Lower leg skin (tissue), 3 donors: ENCODE measurements around the gene HTR3E.

Source experiments
- CTCF ChIP-seq, 3 donors: fragments of 450-650 bp; IDR thresholded peaks; one replicate each; pipeline ENCODE4 v1.5.1; 2016; ENCODE audit warnings: antibody characterized with exemption in 3 of 3, mild to moderate bottlenecking in 3 of 3, moderate library complexity in 2 of 3
- POLR2A ChIP-seq, 2 donors: fragments of 450-650 bp; IDR thresholded peaks; one replicate each; pipeline ENCODE4 v1.6.1; 2016 to 2017; ENCODE audit warnings: antibody characterized with exemption in 2 of 2, mild to moderate bottlenecking in 1 of 2, moderate library complexity in 1 of 2

DNA sequence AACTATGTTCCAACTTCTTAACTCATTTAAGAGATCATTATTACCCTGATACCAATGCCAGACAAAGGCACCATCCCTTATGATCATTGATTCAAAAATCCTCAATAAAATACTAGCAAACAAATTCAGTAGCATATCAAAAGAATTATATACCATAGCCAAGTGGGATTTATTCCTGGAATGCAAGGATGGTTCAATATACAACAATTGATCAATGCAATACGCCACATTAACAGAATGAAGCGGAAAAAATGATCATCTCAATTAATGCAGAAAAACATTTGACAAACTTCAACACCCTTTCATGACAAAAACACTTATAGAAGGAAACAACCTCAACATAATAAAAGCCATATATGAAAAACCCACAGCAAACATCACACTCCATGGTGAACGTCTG lies 4.7 kb upstream of the HTR3E start:
- no peak for TF ChIP-seq CTCF (IDR thresholded peaks at IDR 0.05)
- TF ChIP-seq POLR2A (IDR thresholded peaks at IDR 0.05), result no peak
